PC-3 (cell line): ENCODE data around the gene CYP19A1. TPM values are rescaled to one million over a fixed set of nuclear protein-coding genes. Genes with fewer than 3 reads are reported as not detected.

Experiments
- ATAC-seq: fragments of 200-7000 bp; cut with Tn5 transposase; 2 replicates; pipeline ENCODE4 v1.9.1; 2020; ENCODE audit warnings: mild to moderate bottlenecking, moderate library complexity
- BruUV-seq: library from RNA; stranded (reverse); fragments of 400-500 nt; replicated peaks from 2 replicates; lab custom pipeline; 2021; lab: Mats Ljungman, UMichigan
- CTCF ChIA-PET: fragments of 300-600 bp; sonication (Branson Sonifier 250); formaldehyde crosslinking; loops from one replicate; lab custom pipeline; 2022; ENCODE audit warnings: antibody characterized with exemption; lab: Charles Lee
- POLR2A ChIA-PET: fragments of 300-600 bp; sonication (Branson Sonifier 250); formaldehyde crosslinking; loops from one replicate; lab custom pipeline; 2022; ENCODE audit warnings: antibody characterized with exemption; ENCODE audit not compliant: unreplicated experiment; lab: Charles Lee
- DNase-seq: peaks from one replicate; pipeline ENCODE4 v3.0.0-alpha.2; 2015
- H2AFZ ChIP-seq: fragments of 300-600 bp; sonication (generic); 2 replicates; pipeline ENCODE4 v1.6.0; 2016; ENCODE audit warnings: antibody characterized with exemption, low read length
- H3F3A ChIP-seq: fragments of 300-600 bp; sonication (generic); one replicate; pipeline ENCODE4 v1.6.0; 2017; ENCODE audit warnings: antibody characterized with exemption, low read length, control low read depth, mild to moderate bottlenecking; ENCODE audit not compliant: unreplicated experiment
- H3K27ac ChIP-seq: fragments of 300-600 bp; sonication (generic); 2 replicates; pipeline ENCODE4 v1.5.1; 2016; ENCODE audit warnings: mild to moderate bottlenecking, low read length
- H3K27me3 ChIP-seq: fragments of 300-600 bp; sonication (generic); 2 replicates; pipeline ENCODE4 v1.6.1; 2016; ENCODE audit warnings: low read length, mixed read lengths
- H3K36me3 ChIP-seq: fragments of 300-600 bp; sonication (generic); 2 replicates; pipeline ENCODE4 v1.6.1; 2016; ENCODE audit warnings: low read depth, mixed run types, low read length, mixed read lengths
- H3K4me1 ChIP-seq: fragments of 300-600 bp; sonication (generic); 2 replicates; pipeline ENCODE4 v1.5.1; 2016; ENCODE audit warnings: low read length; ENCODE audit not compliant: insufficient read depth
- H3K4me2 ChIP-seq: fragments of 300-600 bp; sonication (generic); 2 replicates; pipeline ENCODE4 v1.6.0; 2016; ENCODE audit warnings: low read length
- H3K4me3 ChIP-seq: fragments of 300-600 bp; sonication (generic); 2 replicates; pipeline ENCODE4 v1.5.1; 2016; ENCODE audit warnings: mild to moderate bottlenecking, low read length, mixed read lengths
- H3K79me2 ChIP-seq: fragments of 300-600 bp; sonication (generic); 2 replicates; pipeline ENCODE4 v1.6.1; 2017; ENCODE audit warnings: low read length, mixed read lengths
- H3K9ac ChIP-seq: fragments of 300-600 bp; sonication (generic); 2 replicates; pipeline ENCODE4 v1.6.0; 2016; ENCODE audit warnings: mild to moderate bottlenecking, low read length
- H3K9me2 ChIP-seq: fragments of 300-600 bp; sonication (generic); replicated peaks from 2 replicates; pipeline ENCODE4 v1.6.1; 2016; ENCODE audit warnings: mixed run types, low read length, mixed read lengths
- H3K9me3 ChIP-seq: fragments of 300-600 bp; sonication (generic); 2 replicates; pipeline ENCODE4 v1.6.1; 2016; ENCODE audit warnings: low read length, mixed read lengths
- H4K20me1 ChIP-seq: fragments of 300-600 bp; sonication (generic); 2 replicates; pipeline ENCODE4 v1.6.1; 2016; ENCODE audit warnings: low read length, mixed read lengths
- EZH2 ChIP-seq: fragments of 300-600 bp; sonication (generic); IDR thresholded peaks from one replicate; pipeline ENCODE4 v1.6.1; 2017; ENCODE audit warnings: antibody characterized with exemption, mild to moderate bottlenecking, low read length; ENCODE audit not compliant: unreplicated experiment
- EZH2phosphoT487 ChIP-seq: fragments of 300-600 bp; sonication (generic); IDR thresholded peaks from 2 replicates; pipeline ENCODE4 v1.6.1; 2018; ENCODE audit warnings: mild to moderate bottlenecking, antibody characterized with exemption, low read length, borderline replicate concordance
- intact Hi-C: fragments of 100-400 bp; cut with micrococcal nuclease; formaldehyde crosslinking; loops from 2 replicates; pipeline ENCODE4 v1.9.0; 2023
- total RNA-seq: library from RNA; depleted of rRNA; stranded (reverse); fragments of >200 nt; gene quantifications from 2 replicates; pipeline ENCODE4 v1.2.3, GENCODE V29; 2014
- TF ChIP-seq, protein P1 (sequence below): fragments of 300-600 bp; sonication (generic); conservative IDR thresholded peaks from 2 replicates; pipeline ENCODE4 v1.5.1; 2017; ENCODE audit warnings: antibody characterized with exemption, low read depth, mild to moderate bottlenecking, low read length

CYP19A1 gene
- total RNA-seq, 1 experiment from 2014 or later: not detected

- no peak overlapping the region for H3K9ac ChIP-seq
- no peak for TF ChIP-seq EZH2phosphoT487
- TF ChIP-seq, protein P1, sequence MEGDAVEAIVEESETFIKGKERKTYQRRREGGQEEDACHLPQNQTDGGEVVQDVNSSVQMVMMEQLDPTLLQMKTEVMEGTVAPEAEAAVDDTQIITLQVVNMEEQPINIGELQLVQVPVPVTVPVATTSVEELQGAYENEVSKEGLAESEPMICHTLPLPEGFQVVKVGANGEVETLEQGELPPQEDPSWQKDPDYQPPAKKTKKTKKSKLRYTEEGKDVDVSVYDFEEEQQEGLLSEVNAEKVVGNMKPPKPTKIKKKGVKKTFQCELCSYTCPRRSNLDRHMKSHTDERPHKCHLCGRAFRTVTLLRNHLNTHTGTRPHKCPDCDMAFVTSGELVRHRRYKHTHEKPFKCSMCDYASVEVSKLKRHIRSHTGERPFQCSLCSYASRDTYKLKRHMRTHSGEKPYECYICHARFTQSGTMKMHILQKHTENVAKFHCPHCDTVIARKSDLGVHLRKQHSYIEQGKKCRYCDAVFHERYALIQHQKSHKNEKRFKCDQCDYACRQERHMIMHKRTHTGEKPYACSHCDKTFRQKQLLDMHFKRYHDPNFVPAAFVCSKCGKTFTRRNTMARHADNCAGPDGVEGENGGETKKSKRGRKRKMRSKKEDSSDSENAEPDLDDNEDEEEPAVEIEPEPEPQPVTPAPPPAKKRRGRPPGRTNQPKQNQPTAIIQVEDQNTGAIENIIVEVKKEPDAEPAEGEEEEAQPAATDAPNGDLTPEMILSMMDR: no peak
- TF ChIP-seq EZH2: no peak
- ChIA-PET CTCF (no interaction called here), POLR2A (no interaction called here)
- no peaks in the 10 kb centered on the region for H4K20me1 ChIP-seq
- H3K4me1 ChIP-seq: peaks cover 9% of the 10 kb centered on the region
- 0 out of 2 replicates have a peak, but pooled peaks cover 5% of the 10 kb centered on the region for H3K27me3 ChIP-seq
- intact Hi-C loops: no loop called here
- ATAC-seq (no peak), DNase-seq (no peak)
- H2AFZ ChIP-seq: no peak overlapping the region
- H3K4me3 ChIP-seq: no peak overlapping the region
- no peaks in the 10 kb centered on the region for H3F3A ChIP-seq
- H3K79me2 ChIP-seq: no peaks in the 10 kb centered on the region
- H3K4me2 ChIP-seq: no peak overlapping the region
- no peaks in the 10 kb centered on the region for H3K36me3 ChIP-seq
- H3K9me3 ChIP-seq: no peaks in the 10 kb centered on the region
- H3K9me2 ChIP-seq: no peaks in the 10 kb centered on the region
- H3K27ac ChIP-seq: no peak overlapping the region
- no TSS peak for BruUV-seq
Observed at GRCh38 chr15:51201581-51201980, 136.8 kb downstream of the CYP19A1 start.

- no peak for DNase-seq
- Histone ChIP-seq H2AFZ (no peak overlapping the region), H3K4me3 (no peak overlapping the region), H3K9me2 (no peaks in the 10 kb centered on the region), H3K9me3 (no peaks in the 10 kb centered on the region), H3K9ac (no peak overlapping the region), H3K36me3 (no peaks in the 10 kb centered on the region), H3K79me2 (no peaks in the 10 kb centered on the region), H3K27ac (no peak overlapping the region), H3K27me3 (peaks cover 12% of the 10 kb centered on the region; the same call in 1 of the 2 replicates), H3K4me2 (no peak overlapping the region), H3K4me1 (peaks cover 9% of the 10 kb centered on the region), H4K20me1 (no peaks in the 10 kb centered on the region), H3F3A (no peaks in the 10 kb centered on the region)
- intact Hi-C loops: no loop called here
- no peak for ATAC-seq
- BruUV-seq: no TSS peak
- POLR2A ChIA-PET: no interaction called here
- TF ChIP-seq EZH2phosphoT487: no peak
- TF ChIP-seq, protein P1: no peak
- TF ChIP-seq EZH2: no peak
- CTCF ChIA-PET: no interaction called here
Observed at GRCh38 chr15:51200792-51201191, 137.6 kb downstream of the CYP19A1 start.

DNA sequence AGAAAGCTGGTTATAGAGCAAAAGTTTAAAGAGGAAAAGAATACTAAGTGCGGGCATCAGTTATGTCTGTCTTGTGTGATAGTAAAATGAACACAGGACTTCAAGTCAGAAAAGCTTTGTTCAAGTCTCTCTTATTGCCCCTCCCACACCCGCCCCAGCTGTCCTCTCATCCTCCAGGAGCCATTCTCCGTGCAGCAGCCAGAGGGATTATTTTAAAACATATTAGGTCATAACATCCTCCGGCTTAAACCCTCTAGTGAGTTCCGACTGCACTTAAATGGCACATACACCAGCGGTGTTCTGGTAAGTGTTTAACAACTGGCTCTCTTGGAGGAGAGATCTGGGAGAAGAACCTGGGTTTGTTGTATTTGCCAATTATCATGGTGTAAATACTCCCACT is 138.9 kb downstream of the CYP19A1 start:
- DNase-seq: no peak
- intact Hi-C loops: no loop called here
- Histone ChIP-seq H3K36me3 (no peaks in the 10 kb centered on the region), H3K27ac (no peak overlapping the region), H3K4me1 (peaks cover 9% of the 10 kb centered on the region), H3K9me3 (no peaks in the 10 kb centered on the region), H2AFZ (no peak overlapping the region), H4K20me1 (no peaks in the 10 kb centered on the region), H3K9me2 (no peaks in the 10 kb centered on the region), H3K4me3 (no peak overlapping the region), H3K79me2 (no peaks in the 10 kb centered on the region), H3K9ac (no peak overlapping the region), H3K27me3 (peaks cover 20% of the 10 kb centered on the region), H3F3A (no peaks in the 10 kb centered on the region), H3K4me2 (no peak overlapping the region)
- ChIA-PET POLR2A (no interaction called here), CTCF (no interaction called here)
- no TSS peak for BruUV-seq
- no peak for ATAC-seq
- TF ChIP-seq EZH2phosphoT487 (no peak), EZH2 (no peak)
- TF ChIP-seq, protein P1: no peak
